GM19238 (cell line): Measurements from ENCODE around the gene CMTM3.
"Not testable (repeated sequence)": the region's sequence is repeated elsewhere in the genome, so short reads cannot be mapped to it uniquely, and the experiment has no call there.

Experiments
- DNase-seq: peaks from one replicate; pipeline ENCODE4 v3.0.0; 2011; ENCODE audit warnings: low spot score; ENCODE audit not compliant: insufficient read length

CMTM3 gene

GRCh38 chr16:66604376-66605176 is at the start of gene CMTM3:
Gene CMTM3, plus strand, starts transcription at chr16:66604704. Its CDS starts 102 bp downstream, at chr16:66604806.
- peak; percentile 61 for DNase-seq

GRCh38 chr16:66560107-66560506 is 44.4 kb upstream of the CMTM3 start:
- no peak for DNase-seq

GRCh38 chr16:66561381-66562080 is 43.0 kb upstream of the CMTM3 start:
- no peak for DNase-seq

GRCh38 chr16:66562409-66562808 is 42.1 kb upstream of the CMTM3 start:
- no peak for DNase-seq

- no peak for DNase-seq
Measured at GRCh38 chr16:66562986-66563385, 41.5 kb upstream of the CMTM3 start.

- no peak for DNase-seq
Measured at GRCh38 chr16:66563574-66564334, 40.8 kb upstream of the CMTM3 start.

- DNase-seq, result no peak
Measured at GRCh38 chr16:66566051-66566901, 38.2 kb upstream of the CMTM3 start, which contains the start of gene CMTM1. Gene CMTM1, plus strand, starts transcription at chr16:66566439. Its CDS starts 75 bp downstream, at chr16:66566514.

- DNase-seq, result not testable (repeated sequence)
Measured at GRCh38 chr16:66567270-66567669, 37.2 kb upstream of the CMTM3 start.

GRCh38 chr16:66568355-66568754 is 36.1 kb upstream of the CMTM3 start:
- DNase-seq, result no peak

GRCh38 chr16:66569131-66569530 is 35.4 kb upstream of the CMTM3 start:
- DNase-seq, result no peak

- no peak for DNase-seq
Measured at GRCh38 chr16:66569827-66570405, 34.6 kb upstream of the CMTM3 start.

- DNase-seq, result no peak
Measured at GRCh38 chr16:66572356-66572755, 32.1 kb upstream of the CMTM3 start.

- no peak for DNase-seq
Measured at GRCh38 chr16:66574081-66574480, 30.4 kb upstream of the CMTM3 start.

- DNase-seq, result no peak
Measured at GRCh38 chr16:66574531-66574930, 30.0 kb upstream of the CMTM3 start.

- no peak for DNase-seq
Measured at GRCh38 chr16:66575060-66575459, 29.4 kb upstream of the CMTM3 start.

- DNase-seq, result no peak
Measured at GRCh38 chr16:66576296-66576695, 28.2 kb upstream of the CMTM3 start.

GRCh38 chr16:66578651-66579531 is 25.6 kb upstream of the CMTM3 start, which contains the start of gene CMTM2:
Gene CMTM2, plus strand, starts transcription at chr16:66579463. Its CDS starts 145 bp downstream, at chr16:66579608.
- no peak for DNase-seq

GRCh38 chr16:66580605-66581209 is 23.8 kb upstream of the CMTM3 start:
- no peak for DNase-seq
